Skeletal muscle cell (primary cell): Measurements from ENCODE around the gene RPL28.
"Not testable (repeated sequence)": the region's sequence is repeated elsewhere in the genome, so short reads cannot be mapped to it uniquely, and the experiment has no call there.

Source experiments
- DNase-seq: peaks from one replicate; pipeline ENCODE4 v3.0.0-alpha.2; 2010; ENCODE audit warnings: low read depth
- H3K4me3 ChIP-seq: 2 replicates; pipeline ENCODE4 v1.5.1; 2011; ENCODE audit warnings: low read depth, mild to moderate bottlenecking, control low read depth, low read length, moderate library complexity

The RPL28 gene

DNA sequence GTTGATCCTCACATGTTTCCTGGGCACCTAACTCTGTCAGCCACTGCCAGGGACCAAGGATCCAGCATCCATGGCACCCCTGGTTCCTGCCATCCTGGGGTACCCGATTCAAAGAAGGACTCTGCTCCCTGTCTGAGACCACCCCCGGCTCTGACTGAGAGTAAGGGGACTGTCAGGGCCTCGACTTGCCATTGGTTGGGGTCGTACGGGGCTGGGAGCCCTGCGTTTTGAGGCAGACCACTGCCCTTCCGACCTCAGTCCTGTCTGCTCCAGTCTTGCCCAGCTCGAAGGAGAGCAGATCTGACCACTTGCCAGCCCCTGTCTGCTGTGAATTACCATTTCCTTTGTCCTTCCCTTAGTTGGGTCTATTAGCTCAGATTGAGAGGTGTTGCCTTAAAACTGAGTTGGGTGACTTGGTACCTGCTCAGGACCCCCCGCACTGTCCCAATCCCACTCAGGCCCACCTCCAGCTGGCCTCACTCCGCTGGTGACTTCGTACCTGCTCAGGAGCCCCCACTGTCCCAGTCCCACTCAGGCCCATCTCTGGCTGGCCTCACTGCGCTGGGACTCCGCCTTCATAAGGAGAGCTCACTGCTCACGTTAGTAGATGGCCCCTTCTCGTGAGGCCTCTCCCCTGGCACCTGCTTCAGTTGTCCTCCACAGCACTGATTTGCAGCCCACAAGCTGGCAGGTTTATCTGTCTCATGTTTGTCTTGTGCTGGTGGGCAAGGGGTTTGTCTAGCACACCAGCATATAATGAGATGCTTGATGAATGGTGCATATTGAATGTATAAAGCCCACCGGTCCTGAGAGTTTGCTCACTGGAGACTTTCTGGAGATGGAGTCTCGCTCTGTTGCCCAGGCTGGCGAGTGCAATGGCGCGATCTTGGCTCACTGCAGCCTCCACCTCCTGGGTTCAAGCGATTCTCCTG lies 3.9 kb downstream of the RPL28 start:
- no peak overlapping the region for H3K4me3 ChIP-seq
- DNase-seq = no peak

DNA sequence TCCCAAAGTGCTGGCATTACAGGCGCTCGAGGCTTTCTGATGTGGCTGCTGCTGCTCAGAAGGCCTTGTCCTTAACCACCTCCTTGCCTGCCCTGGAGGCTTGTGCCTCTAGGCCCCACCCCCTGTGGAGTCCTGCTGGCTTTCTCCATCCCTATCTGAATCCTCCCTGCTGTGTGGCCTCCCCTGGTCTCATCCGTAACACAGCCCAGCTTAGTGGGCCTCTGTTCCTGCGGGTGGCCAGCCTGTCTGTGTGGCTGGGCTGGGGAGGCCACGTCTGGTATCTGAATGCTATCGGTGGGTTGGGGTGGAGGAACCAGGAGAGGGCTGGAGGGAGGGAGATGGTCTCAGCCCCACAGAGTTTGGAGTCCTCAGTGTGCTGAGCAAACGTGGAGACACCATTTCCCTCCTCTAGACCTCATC lies 4.7 kb downstream of the RPL28 start:
- no peak overlapping the region for H3K4me3 ChIP-seq

GRCh38 chr19:55391191-55391670 lies 5.5 kb downstream of the RPL28 start:
- H3K4me3 ChIP-seq = no peak overlapping the region
- DNase-seq = no peak

More for the DNA sequence above, 4.7 kb downstream of the RPL28 start:
- no peak for DNase-seq

DNA sequence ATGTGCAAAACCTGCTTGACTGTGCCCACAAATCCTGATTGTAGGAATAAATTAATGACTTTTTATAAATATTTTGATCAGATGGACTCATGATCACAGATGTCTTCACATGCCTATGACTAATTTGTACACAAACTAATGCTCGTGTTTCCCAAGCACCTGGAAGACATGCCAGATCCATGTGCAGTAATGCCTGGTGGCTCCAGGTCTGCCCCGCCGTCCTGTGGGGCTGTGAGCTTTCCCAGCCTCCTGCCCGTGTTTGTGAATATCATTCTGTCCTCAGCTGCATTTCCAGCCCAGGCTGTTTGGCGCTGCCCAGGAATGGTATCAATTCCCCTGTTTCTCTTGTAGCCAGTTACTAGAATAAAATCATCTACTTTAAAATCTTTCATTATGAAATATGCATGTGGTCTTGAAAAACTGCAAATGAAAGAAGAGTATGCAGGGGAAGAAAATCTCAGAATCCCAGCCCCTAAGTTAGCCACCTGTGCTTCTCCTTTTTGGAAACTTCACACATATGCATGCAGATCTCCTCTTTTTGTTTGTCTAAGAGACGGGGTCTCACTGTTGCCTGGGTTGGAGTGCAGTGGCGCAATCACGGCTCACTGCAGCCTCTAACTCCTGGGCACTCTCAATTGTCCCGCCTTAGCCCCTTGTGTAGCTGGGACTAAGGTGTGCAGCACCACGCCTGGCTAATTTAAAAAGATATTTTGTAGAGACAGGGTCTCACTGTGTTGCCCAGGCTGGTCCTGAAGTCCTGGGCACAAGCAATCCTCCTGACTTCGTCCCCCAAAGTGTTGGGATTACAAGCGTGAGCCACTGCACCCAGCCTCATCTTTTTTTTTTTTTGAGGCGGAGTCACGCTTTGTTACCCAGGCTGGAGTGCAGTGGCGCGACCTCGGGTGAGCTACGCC lies 6.2 kb downstream of the RPL28 start:
- no peak overlapping the region for H3K4me3 ChIP-seq
- no peak for DNase-seq

GRCh38 chr19:55392820-55393761 lies 7.4 kb downstream of the RPL28 start:
- H3K4me3 ChIP-seq = no peak overlapping the region
- no peak for DNase-seq

DNA sequence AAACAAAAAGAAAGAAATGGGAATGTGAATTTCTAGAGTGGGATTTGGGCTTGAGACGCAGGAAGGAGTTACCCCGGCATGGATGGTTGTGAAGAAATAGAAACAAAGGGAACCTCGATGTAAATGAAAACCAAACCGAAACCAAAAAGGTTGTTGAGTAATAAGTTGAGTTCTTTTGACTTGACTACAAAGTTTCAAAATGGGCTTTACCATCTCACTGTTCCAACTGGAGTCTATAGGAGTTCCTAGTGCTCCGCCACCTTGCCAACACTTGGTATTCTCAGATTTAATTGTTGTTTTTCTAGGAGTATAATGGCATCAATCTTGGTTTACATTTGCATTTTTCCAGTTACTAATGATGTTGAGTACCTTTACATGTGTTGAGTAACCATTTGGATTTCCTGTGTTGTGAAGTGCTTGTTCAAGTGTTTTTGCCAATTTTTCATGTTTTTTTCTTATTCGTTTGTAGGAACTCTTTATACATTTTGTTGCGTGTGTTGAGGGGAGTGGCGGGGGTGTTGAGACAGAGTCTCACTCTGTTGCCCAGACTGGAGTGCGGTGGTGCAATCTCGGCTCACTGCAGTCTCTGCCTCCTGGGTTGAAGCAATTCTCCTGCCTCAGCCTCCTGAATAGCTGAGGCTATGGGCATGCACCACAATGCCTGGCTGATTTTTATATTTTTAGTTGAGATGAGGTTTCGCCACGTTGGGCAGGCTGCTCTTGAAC lies 12.6 kb downstream of the RPL28 start:
- no peak for DNase-seq
- H3K4me3 ChIP-seq = no peak overlapping the region

DNA sequence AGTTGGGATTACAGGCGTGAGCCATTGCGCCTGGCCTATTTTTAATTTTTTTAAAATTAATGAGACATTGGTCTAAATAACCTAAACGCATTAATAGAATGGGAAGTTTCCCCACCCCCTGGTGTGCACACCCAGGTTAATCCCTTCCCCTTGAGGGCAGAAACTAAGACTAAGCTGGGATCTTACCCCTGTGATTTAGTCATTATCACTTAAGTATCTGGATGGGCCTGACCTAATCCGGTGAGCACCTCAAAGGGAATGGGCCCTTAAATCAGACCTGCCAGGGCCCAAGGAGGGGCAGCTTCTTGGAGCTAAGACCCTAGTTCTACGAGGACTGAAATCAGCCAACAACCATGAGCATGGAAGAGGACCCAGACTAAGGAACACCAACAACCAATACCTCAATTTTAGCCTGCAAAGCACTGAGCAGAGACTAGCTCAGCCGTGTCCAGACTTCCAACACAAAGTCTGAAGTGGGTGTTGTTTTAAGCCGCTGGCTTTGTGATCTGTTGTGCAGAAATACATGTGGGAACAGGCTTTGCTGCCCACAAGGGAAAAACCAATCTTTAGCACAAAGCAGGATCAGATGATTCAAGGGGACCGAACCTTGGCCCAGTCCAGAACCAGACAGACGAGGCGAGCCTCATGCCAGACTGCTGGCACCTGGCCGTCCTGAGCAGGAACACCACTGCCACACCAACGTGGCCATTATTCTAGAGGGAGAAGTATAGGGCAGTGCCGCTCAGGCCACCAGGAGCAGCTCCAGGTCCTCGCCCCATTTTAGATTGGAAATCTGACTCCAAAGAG lies 14.8 kb downstream of the RPL28 start:
- no peak overlapping the region for H3K4me3 ChIP-seq
- no peak for DNase-seq

GRCh38 chr19:55401390-55401789 lies 15.7 kb downstream of the RPL28 start:
- DNase-seq, H3K4me3 ChIP-seq: not testable (repeated sequence)

- no peak overlapping the region for H3K4me3 ChIP-seq
- DNase-seq = no peak
Observed at GRCh38 chr19:55402509-55402908, 16.8 kb downstream of the RPL28 start.

DNA sequence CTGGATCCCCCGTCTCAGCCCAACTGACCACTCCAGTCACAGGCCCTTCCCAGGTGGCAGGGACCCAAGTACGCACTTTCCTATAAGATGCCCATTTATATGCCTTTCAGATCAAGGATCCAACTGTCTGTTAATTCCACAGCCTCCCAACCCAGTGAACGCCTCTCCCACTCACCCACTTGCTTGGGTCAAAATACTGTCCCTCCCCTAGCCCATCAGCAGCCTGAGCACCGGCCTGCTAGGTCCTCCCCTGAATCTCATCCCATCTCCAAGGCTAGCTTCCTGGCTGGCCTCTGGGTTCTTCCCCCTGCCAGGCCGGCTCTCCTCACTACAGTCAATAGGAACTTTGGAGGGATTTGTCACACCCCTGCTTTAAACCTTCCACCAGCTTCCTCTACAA lies 19.9 kb downstream of the RPL28 start:
- peak overlapping the region; percentile 71 for H3K4me3 ChIP-seq
- no peak for DNase-seq

GRCh38 chr19:55406091-55406825 lies 20.5 kb downstream of the RPL28 start:
- no peak for DNase-seq
- H3K4me3 ChIP-seq = peak overlapping the region; percentile 71

GRCh38 chr19:55406826-55407549 lies 21.3 kb downstream of the RPL28 start:
- no peak for DNase-seq
- H3K4me3 ChIP-seq = peak overlapping the region; percentile 71

- H3K4me3 ChIP-seq = peak within 1 kb of the TSS; percentile 71
- not testable (repeated sequence) for DNase-seq
Observed at GRCh38 chr19:55407550-55407799, 21.7 kb downstream of the RPL28 start, which contains the start of gene UBE2S. UBE2S (minus strand) TSS chr19:55407788; CDS start chr19:55407589, 199 bp downstream.

DNA sequence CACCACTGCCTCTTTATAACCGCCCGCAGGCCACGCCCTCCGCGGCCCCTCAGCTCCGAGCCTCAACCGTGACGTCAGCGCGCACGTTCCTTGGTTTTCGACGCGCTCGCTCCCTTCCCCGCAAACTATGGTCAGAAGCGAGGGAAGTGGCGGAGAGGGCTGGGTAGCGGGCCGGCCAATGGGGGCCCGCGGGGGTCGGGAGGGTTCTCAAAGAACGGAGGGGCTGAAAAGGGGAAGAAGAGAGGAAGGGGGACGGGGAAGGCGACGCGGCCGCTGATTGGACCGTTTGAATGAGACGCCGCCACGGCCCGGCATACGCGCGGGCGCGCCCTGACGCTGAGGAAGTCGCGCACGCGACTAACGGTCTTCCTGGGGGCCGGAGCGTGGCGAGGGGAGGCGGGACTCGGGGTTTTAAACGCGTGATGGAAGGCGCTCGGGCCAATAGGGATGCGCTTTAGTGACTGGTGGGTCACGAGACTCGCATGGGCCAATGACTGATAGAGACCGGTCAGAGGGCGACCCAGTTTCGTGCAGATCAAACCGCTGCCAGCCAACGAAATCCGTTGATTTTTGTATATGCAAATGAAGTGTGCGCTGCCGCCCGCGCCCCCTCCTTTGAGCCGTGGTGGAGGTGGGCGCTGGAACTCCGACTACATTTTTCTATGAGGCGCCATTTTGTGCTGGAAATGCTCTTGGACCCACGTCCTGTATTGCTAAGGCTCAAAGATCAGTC lies 22.2 kb downstream of the RPL28 start:
- peak; percentile 99 for DNase-seq
- peak overlapping the region; percentile 71 for H3K4me3 ChIP-seq

DNA sequence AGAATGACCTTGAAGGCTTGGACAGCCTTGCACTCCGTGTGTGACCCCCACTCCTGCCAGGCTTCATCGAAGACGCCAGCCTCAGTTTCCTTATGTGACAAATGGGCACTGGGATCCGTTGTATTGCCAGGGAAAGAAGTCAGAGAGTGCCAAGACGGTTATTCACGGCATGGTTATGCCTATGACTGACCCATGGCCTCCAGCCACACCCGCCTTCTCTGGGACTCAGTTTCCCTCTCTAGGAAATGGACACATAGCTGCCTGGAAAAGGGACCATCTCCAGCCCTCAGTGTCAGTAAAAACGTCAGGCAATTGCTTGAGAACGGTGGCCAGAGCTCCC lies 22.8 kb downstream of the RPL28 start:
- no peak for DNase-seq
- H3K4me3 ChIP-seq = peak overlapping the region; percentile 51

DNA sequence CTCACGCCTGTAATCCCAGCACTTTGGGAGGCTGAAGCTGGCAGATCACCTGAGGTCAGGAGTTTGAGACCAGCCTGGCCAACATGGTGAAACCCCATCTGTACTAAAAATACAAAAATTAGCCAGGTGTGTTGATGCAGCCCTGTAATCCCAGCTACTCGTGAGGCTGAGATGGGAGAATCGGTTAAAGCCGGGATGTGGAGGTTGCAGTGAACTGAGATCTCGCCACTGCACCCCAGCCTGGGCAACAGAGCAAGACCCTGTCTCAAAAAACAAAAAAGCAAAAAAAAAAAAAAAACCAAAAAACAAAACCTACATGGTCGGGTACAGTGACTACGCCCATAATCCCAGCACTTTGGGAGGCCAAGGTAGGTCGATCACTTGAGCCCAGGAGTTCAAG lies 23.4 kb downstream of the RPL28 start:
- not testable (repeated sequence) for H3K4me3 ChIP-seq, DNase-seq
